ENCODE results near the gene SPATA12. TPM values are rescaled to one million over a fixed set of nuclear protein-coding genes. Genes with fewer than 3 reads are reported as not detected.

Gene SPATA12
- total and polyA plus RNA-seq, 4 donors: 0.20 TPM; not detected in 3

DNA sequence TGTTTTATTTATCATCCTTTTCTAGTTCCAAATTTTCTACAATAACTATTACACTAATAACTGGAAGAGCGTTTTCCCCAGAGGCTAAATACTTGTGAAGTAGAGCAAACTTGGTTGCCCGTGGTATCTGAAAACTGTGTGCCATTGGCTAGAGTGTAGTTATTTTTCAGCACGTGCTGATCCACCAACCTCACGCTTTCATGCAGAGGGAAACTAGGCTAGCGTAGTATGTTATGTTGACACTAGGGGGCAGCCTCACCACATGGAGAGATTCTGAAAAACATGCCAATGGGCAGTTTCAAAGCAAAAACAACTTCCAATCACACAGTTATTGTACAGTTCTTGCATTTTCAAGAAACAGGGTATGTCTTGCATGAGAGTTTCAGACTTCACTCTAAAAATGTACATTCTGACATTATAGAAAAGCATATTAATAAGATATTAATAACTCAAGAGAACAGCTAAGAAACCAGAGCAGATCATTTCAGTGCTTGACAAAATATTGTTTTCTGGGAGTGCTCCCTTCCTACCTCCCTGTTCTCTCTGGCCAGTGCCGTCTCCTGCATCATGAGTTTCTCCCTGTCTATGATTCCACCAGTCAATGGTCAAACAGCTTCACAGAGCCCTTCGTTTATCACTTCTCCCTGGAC is 39.7 kb downstream of the SPATA12 start:
- H3K4me1 ChIP-seq (ENCODE audit: control insufficient read depth, insufficient read depth, low read length): no peaks in the 10 kb centered on the region
- no peak overlapping the region for H3K27ac ChIP-seq (ENCODE audit: low read depth, low read length)
- H3K9me3 ChIP-seq (ENCODE audit: control insufficient read depth, insufficient read depth, low read length): no peaks in the 10 kb centered on the region
- no peaks in the 10 kb centered on the region for H3K27me3 ChIP-seq (ENCODE audit: control insufficient read depth, insufficient read depth, low read length)
- DNase-seq (ENCODE audit: low read depth in 4 of 6, low spot score in 6 of 6): peak; percentile 68 to 95 (median 80)
- WGBS (ENCODE audit: insufficient coverage): 37% methylated on average over 3 of the region's 7 CpGs
- H3K36me3 ChIP-seq (ENCODE audit: control insufficient read depth, insufficient read depth, low read length): peaks cover 31% of the 10 kb centered on the region
- no peak overlapping the region for H3K4me3 ChIP-seq (ENCODE audit: low read depth, low read length)

- no peak for DNase-seq (ENCODE audit: low read depth in 4 of 6, low spot score in 6 of 6)
- Histone ChIP-seq H3K4me1 (ENCODE audit: control insufficient read depth, insufficient read depth, low read length) (no peaks in the 10 kb centered on the region), H3K36me3 (ENCODE audit: control insufficient read depth, insufficient read depth, low read length) (peaks cover 19% of the 10 kb centered on the region), H3K27me3 (ENCODE audit: control insufficient read depth, insufficient read depth, low read length) (no peaks in the 10 kb centered on the region), H3K4me3 (ENCODE audit: low read depth, low read length) (no peak overlapping the region), H3K27ac (ENCODE audit: low read depth, low read length) (no peak overlapping the region), H3K9me3 (ENCODE audit: control insufficient read depth, insufficient read depth, low read length) (no peaks in the 10 kb centered on the region)
- WGBS (ENCODE audit: insufficient coverage): 100% methylated on average over 5 of the region's 9 CpGs
Observed at GRCh38 chr3:57105585-57105984, 45.1 kb downstream of the SPATA12 start.

DNA sequence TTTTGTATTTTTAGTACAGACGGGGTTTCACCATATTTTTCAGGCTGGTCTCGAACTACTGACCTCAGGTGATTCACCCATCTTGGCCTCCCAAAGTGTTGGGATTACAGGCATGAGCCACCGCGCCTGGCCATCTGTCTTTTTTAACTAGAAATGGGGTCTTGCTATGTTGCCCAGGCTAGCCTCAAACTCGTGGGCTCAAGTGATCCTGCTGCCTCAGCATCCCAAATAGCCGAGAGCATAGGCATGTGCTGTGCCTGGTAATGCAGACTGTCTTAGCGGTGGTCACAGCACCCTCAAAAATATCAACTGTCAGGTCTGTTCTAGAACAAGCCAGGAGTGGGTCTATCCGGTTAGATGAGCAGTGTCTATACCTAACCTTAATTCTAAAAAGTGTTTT is 48.2 kb downstream of the SPATA12 start:
- no peak overlapping the region for H3K27ac ChIP-seq (ENCODE audit: low read depth, low read length)
- H3K9me3 ChIP-seq (ENCODE audit: control insufficient read depth, insufficient read depth, low read length): no peaks in the 10 kb centered on the region
- H3K27me3 ChIP-seq (ENCODE audit: control insufficient read depth, insufficient read depth, low read length): no peaks in the 10 kb centered on the region
- peaks cover 16% of the 10 kb centered on the region for H3K36me3 ChIP-seq (ENCODE audit: control insufficient read depth, insufficient read depth, low read length)
- no peak for DNase-seq (ENCODE audit: low read depth in 4 of 6, low spot score in 6 of 6)
- no peak overlapping the region for H3K4me3 ChIP-seq (ENCODE audit: low read depth, low read length)
- WGBS (ENCODE audit: insufficient coverage): over 99% methylated on average over 7 of the region's 8 CpGs
- no peaks in the 10 kb centered on the region for H3K4me1 ChIP-seq (ENCODE audit: control insufficient read depth, insufficient read depth, low read length)

GRCh38 chr3:57109437-57110199 is 49.2 kb downstream of the SPATA12 start:
- DNase-seq (ENCODE audit: low read depth in 4 of 6, low spot score in 6 of 6): no peak
- no peak overlapping the region for H3K27ac ChIP-seq (ENCODE audit: low read depth, low read length)
- peaks cover 23% of the 10 kb centered on the region for H3K36me3 ChIP-seq (ENCODE audit: control insufficient read depth, insufficient read depth, low read length)
- no peaks in the 10 kb centered on the region for H3K9me3 ChIP-seq (ENCODE audit: control insufficient read depth, insufficient read depth, low read length)
- no peaks in the 10 kb centered on the region for H3K4me1 ChIP-seq (ENCODE audit: control insufficient read depth, insufficient read depth, low read length)
- 86% methylated on average over 12 of the region's 15 CpGs for WGBS (ENCODE audit: insufficient coverage)
- H3K4me3 ChIP-seq (ENCODE audit: low read depth, low read length): no peak overlapping the region
- no peaks in the 10 kb centered on the region for H3K27me3 ChIP-seq (ENCODE audit: control insufficient read depth, insufficient read depth, low read length)

DNA sequence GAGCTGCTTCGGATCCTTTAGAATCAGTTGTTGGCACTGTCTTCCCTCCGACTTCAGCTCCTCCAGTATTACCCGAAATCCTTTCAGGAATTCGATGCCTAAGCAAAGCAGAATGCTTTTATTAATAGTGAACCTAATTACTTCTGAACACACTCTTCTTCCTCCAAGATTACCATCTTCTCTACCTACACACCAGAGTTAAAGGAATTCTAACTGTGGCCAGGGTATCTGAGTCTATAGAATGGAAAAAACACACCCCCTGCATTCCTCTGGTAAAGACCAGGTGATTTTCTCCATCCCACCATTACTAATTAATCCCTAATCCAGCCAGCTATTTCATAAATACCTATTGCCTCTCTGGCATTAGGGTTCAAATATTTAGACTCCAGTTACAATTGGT is 49.8 kb downstream of the SPATA12 start:
- Histone ChIP-seq H3K36me3 (ENCODE audit: control insufficient read depth, insufficient read depth, low read length) (peaks cover 23% of the 10 kb centered on the region), H3K4me3 (ENCODE audit: low read depth, low read length) (no peak overlapping the region)

DNA sequence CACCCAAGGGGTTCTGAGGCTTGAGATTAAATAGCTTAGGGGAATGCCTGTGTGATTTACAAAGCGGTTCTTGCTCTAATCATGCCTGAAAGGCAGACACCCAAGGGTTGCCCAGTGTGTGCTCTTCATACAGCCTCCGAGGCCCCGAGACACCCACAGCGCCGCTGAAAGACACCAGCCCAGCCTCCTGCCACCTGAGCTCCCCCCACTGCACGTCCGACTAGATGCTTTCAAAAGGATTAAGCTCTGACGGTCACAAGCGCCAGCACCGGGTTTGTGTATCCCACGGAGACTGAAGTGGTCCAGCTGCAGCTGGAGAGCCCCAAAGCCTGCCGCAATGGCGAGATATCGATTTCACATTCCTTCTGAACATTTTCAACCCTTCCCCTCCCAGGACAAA is 50.3 kb downstream of the SPATA12 start:
- 36% methylated on average over 11 of the region's 14 CpGs for WGBS (ENCODE audit: insufficient coverage)
- Histone ChIP-seq H3K27me3 (ENCODE audit: control insufficient read depth, insufficient read depth, low read length) (no peaks in the 10 kb centered on the region), H3K4me3 (ENCODE audit: low read depth, low read length) (no peak overlapping the region), H3K9me3 (ENCODE audit: control insufficient read depth, insufficient read depth, low read length) (no peaks in the 10 kb centered on the region), H3K27ac (ENCODE audit: low read depth, low read length) (no peak overlapping the region), H3K4me1 (ENCODE audit: control insufficient read depth, insufficient read depth, low read length) (no peaks in the 10 kb centered on the region), H3K36me3 (ENCODE audit: control insufficient read depth, insufficient read depth, low read length) (peaks cover 23% of the 10 kb centered on the region)
- DNase-seq (ENCODE audit: low read depth in 4 of 6, low spot score in 6 of 6): peak in 2 of 6 donors; percentile 20 to 48

More for the DNA sequence above, 49.8 kb downstream of the SPATA12 start:
- H3K27me3 ChIP-seq (ENCODE audit: control insufficient read depth, insufficient read depth, low read length): no peaks in the 10 kb centered on the region
- 63% methylated on average over 3 of the region's 4 CpGs for WGBS (ENCODE audit: insufficient coverage)
- H3K4me1 ChIP-seq (ENCODE audit: control insufficient read depth, insufficient read depth, low read length): no peaks in the 10 kb centered on the region
- no peak overlapping the region for H3K27ac ChIP-seq (ENCODE audit: low read depth, low read length)
- no peak for DNase-seq (ENCODE audit: low read depth in 4 of 6, low spot score in 6 of 6)
- H3K9me3 ChIP-seq (ENCODE audit: control insufficient read depth, insufficient read depth, low read length): no peaks in the 10 kb centered on the region

DNA sequence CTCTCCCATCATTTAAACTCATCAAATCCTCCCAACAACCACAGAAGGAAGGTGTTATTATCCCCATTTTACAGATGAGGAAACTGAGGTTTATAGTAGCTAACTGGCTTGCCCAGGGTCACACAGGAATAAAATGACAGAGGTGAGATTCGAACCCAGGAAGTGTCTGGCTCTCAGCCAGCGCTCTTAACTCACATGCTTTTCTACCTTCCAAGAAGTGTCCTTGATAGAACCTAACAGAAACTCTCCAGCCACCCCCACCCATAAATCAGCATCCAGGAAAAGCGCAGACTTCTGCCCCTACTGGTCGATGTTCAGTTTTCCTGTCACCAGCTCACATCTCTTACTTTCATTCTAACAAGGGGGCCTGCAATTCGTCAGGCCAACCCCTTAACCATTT is 51.7 kb downstream of the SPATA12 start:
- H3K27me3 ChIP-seq (ENCODE audit: control insufficient read depth, insufficient read depth, low read length): no peaks in the 10 kb centered on the region
- no peak for DNase-seq (ENCODE audit: low read depth in 4 of 6, low spot score in 6 of 6)
- H3K9me3 ChIP-seq (ENCODE audit: control insufficient read depth, insufficient read depth, low read length): no peaks in the 10 kb centered on the region
- H3K36me3 ChIP-seq (ENCODE audit: control insufficient read depth, insufficient read depth, low read length): peaks cover 23% of the 10 kb centered on the region
- no peaks in the 10 kb centered on the region for H3K4me1 ChIP-seq (ENCODE audit: control insufficient read depth, insufficient read depth, low read length)
- H3K27ac ChIP-seq (ENCODE audit: low read depth, low read length): no peak overlapping the region
- no peak overlapping the region for H3K4me3 ChIP-seq (ENCODE audit: low read depth, low read length)
- WGBS (ENCODE audit: insufficient coverage): 78% methylated on average over 4 of the region's 5 CpGs

- WGBS (ENCODE audit: insufficient coverage): no CpG with 5 or more reads among the region's 3 CpGs
- Histone ChIP-seq H3K36me3 (ENCODE audit: control insufficient read depth, insufficient read depth, low read length) (peaks cover 13% of the 10 kb centered on the region), H3K9me3 (ENCODE audit: control insufficient read depth, insufficient read depth, low read length) (no peaks in the 10 kb centered on the region), H3K27ac (ENCODE audit: low read depth, low read length) (no peak overlapping the region), H3K27me3 (ENCODE audit: control insufficient read depth, insufficient read depth, low read length) (no peaks in the 10 kb centered on the region), H3K4me1 (ENCODE audit: control insufficient read depth, insufficient read depth, low read length) (peaks cover 3% of the 10 kb centered on the region), H3K4me3 (ENCODE audit: low read depth, low read length) (no peak overlapping the region)
- DNase-seq (ENCODE audit: low read depth in 4 of 6, low spot score in 6 of 6): no peak
Observed at GRCh38 chr3:57116501-57116900, 56.0 kb downstream of the SPATA12 start.

- WGBS (ENCODE audit: insufficient coverage): no CpG with 5 or more reads among the region's 3 CpGs
- Histone ChIP-seq H3K27me3 (ENCODE audit: control insufficient read depth, insufficient read depth, low read length) (no peaks in the 10 kb centered on the region), H3K4me1 (ENCODE audit: control insufficient read depth, insufficient read depth, low read length) (peaks cover 3% of the 10 kb centered on the region), H3K9me3 (ENCODE audit: control insufficient read depth, insufficient read depth, low read length) (no peaks in the 10 kb centered on the region), H3K27ac (ENCODE audit: low read depth, low read length) (no peak overlapping the region), H3K4me3 (ENCODE audit: low read depth, low read length) (no peak overlapping the region), H3K36me3 (ENCODE audit: control insufficient read depth, insufficient read depth, low read length) (peaks cover 9% of the 10 kb centered on the region)
- DNase-seq (ENCODE audit: low read depth in 4 of 6, low spot score in 6 of 6): no peak
Observed at GRCh38 chr3:57118254-57118653, 57.8 kb downstream of the SPATA12 start.

DNA sequence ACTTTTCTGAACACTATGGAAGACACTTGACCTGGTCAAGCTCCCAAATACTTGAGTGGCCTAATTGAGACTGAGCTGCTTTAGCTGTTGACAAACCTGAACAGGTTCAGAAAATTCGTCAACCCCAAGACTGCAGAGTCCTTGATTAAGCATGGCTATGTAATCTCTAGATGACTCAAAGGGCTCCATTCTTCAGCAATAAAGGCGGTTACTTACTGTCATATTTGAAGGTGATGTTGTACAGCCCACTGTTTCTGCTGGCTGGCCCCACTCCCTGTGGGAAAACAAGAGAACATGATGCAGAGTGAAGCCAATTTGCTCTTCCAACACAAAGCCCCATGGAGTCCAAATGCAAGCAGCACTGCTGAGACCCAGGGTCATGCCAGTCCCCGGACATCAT is 59.6 kb downstream of the SPATA12 start:
- 66% methylated on average over 3 of the region's 3 CpGs for WGBS (ENCODE audit: insufficient coverage)
- no peaks in the 10 kb centered on the region for H3K36me3 ChIP-seq (ENCODE audit: control insufficient read depth, insufficient read depth, low read length)
- DNase-seq (ENCODE audit: low read depth in 4 of 6, low spot score in 6 of 6): no peak
- H3K9me3 ChIP-seq (ENCODE audit: control insufficient read depth, insufficient read depth, low read length): no peaks in the 10 kb centered on the region
- H3K27me3 ChIP-seq (ENCODE audit: control insufficient read depth, insufficient read depth, low read length): no peaks in the 10 kb centered on the region
- H3K27ac ChIP-seq (ENCODE audit: low read depth, low read length): no peak overlapping the region
- no peak overlapping the region for H3K4me3 ChIP-seq (ENCODE audit: low read depth, low read length)
- H3K4me1 ChIP-seq (ENCODE audit: control insufficient read depth, insufficient read depth, low read length): peaks cover 3% of the 10 kb centered on the region

All from spinal cord (tissue), 10 donors.